Measurements from ENCODE around the gene USP22.
"Not testable (repeated sequence)": the region's sequence is repeated elsewhere in the genome, so short reads cannot be mapped to it uniquely, and the experiment has no call there.

Gene USP22

DNA sequence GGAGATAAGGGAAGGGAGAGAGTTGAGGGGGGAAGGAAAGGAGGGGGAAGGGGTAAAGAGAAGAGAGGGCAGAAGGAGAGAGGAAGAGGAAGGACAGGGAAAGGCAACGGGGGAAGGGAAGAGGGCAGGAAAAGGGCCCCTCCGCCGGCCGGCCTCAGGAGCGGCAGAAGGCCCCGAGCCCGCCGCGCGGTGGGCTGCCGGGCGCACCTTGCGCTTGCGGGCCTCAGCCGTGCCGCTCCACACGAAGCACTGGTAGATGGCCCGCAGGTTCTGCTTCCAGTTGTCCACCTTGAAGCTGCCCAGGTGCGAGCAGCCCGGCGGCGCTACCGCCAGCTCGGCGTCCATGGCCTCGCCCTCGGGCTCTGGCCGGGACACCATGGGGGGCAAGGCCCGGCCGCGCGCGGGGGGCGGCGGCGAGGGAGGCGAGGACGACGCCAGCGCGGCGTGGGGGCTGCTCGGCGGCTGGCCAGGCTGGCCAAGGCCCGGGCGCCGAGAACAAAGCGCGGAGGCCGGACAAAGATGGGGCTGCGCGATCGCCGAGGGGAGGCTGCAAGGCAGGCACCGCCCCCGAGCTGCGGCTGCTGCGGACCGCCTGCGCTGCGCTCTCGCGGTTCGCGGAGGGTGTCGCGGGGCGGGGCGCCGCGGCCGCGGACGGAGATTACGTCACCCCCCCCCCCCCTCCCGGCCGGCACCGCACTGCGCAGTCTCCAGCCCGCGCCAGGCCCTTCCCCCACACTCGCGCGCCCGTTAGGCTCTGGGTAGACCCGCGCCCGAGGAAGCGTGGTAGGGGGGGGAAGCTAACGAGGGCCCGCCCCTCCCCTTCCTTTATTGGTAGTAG, at the start of gene USP22:
Gene USP22 (minus strand): TSS at position 554 of the 838 bp plus-strand sequence. CDS start 176 bp downstream, at position 378.
- no peak for DNase-seq (ENCODE audit: low read depth)

GRCh38 chr17:21090902-21091618, 48.2 kb upstream of the USP22 start:
- no peak for DNase-seq (ENCODE audit: low read depth)

- no peak for DNase-seq (ENCODE audit: low read depth)
Measured at GRCh38 chr17:21089933-21090901, 47.4 kb upstream of the USP22 start.

DNA sequence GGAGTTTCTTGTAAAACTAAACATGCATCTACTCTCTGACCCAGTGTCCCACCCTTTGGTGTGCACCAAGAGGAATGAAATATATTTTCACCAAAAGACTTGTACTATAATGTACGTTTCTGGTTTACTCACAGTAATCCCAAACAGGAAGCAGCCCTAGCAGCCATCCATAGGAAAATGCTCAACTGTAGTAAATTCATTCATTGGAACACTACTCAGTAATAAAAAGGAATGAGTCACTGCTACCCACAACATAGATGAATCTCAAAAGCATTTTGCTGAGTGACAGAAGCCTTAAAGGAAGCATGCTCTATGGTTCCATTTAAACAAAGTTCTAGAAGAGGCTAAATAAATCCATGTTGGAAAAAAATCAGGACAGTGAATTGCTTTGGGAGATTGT, 46.3 kb upstream of the USP22 start:
- DNase-seq (ENCODE audit: low read depth): peak; percentile 36

DNA sequence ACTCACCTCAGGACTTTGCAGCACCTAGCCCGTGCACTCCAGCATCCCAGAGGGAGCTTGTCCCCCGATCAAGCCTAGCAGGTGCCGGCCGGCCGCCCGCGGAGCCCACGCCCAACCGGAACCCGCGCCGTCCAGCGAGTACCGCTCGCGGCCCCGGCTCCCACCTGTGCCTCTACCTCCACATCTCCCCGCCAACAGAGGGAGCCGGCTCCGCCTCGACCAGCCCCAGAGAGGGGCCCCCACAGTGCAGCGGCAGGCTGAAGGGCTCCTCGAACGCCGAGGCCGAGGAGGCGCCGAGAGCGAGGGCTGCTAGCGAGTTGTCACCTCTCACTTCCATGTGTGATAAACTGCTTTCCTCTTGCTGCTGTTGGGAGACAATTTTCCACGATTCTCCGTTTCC, 42.9 kb upstream of the USP22 start:
- DNase-seq (ENCODE audit: low read depth): no peak

DNA sequence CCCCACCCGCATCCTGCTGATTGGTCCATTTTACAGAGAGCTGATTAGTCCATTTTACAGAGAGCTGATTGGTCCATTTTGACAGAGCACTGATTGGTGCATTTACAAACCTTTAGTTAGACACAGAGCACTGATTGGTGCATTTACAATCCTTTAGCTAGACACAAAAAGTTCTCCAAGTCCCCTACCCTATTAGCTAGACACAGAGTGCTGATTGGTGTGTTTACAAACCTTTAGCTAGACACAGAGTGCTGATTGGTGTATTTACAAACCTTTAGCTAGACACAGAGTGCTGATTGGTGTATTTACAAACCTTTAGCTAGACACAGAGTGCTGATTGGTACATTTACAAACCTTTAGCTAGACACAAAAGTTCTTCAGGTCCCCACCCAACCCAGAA, 42.5 kb upstream of the USP22 start:
- not testable (repeated sequence) for DNase-seq (ENCODE audit: low read depth)

GRCh38 chr17:21082001-21082436, 39.2 kb upstream of the USP22 start:
- no peak for DNase-seq (ENCODE audit: low read depth)

DNA sequence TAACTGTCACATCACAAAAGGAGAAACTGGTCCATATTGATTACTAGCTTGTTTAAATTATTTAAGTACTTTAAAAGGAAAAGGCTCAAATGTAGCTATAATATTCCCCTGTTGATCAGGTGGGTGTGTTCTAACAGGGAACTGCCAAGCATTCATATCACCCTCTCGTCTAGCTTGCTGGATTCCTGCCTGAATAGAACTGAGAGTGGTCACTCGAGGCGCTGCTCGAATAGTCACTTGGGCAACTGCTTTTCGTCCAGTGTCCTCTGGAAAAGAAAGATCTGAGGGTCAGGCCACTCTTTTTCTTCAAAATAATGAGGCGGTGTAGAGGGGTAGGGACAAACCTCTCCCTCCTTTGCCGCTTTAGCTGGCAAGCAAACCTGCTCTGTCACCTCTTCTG, 36.4 kb upstream of the USP22 start:
- no peak for DNase-seq (ENCODE audit: low read depth)

DNA sequence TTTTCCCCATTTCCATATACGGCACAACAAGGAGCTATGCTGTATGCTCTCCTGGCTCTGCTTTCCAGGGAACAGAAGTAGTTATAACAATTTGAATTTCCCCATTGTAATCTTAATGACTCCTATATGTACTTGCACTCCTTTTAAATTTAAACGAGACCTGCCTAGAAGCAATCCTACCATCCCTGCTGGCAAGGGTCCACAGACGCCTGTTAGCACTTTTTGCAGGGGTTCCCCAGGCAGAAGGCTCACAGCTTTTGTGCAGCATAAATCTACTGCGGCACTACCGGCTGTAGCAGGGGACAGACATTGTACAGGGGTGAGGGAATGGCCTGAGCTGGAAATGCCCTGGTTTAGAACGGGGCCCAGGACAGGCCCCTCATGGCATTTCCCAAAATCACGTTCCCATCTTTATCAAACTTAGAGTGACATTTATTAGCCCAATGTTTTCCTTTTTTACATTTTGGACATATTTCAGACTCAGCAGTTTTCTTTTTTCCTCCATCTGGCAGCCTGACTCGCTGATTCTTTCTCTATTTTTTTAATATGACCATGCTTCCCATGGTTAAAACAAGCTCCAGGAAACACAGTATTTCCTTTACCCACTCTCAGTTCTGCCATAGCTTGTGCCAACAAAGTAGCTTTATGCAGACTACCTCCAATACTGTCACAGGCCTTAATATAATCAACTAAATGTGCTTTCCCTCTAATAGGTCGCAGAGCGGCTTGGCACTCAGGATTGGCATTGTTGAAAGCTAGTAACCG, 35.4 kb upstream of the USP22 start:
- DNase-seq (ENCODE audit: low read depth): no peak

DNA sequence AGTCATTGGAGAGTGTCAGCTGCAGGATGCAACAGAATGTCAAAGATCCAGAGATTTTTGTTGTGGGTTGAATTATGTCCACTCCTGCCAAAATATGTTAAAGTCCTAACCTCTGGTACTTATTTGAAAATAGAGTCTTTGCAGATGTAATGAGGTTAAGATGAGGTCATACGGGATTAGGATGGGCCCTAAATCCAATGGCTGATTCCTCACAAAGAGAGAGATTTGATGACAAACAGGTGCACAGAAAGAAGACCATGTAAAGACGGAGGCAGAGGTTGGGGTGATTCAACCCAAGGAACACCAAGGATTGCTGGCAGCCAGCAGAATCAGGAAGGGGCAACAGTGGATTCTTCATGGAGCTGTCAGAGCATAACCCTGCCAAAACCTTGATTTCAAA, 34.5 kb upstream of the USP22 start:
- DNase-seq (ENCODE audit: low read depth): no peak

- no peak for DNase-seq (ENCODE audit: low read depth)
Measured at GRCh38 chr17:21076242-21076641, 33.4 kb upstream of the USP22 start.

GRCh38 chr17:21075739-21076085, 32.9 kb upstream of the USP22 start:
- no peak for DNase-seq (ENCODE audit: low read depth)

DNA sequence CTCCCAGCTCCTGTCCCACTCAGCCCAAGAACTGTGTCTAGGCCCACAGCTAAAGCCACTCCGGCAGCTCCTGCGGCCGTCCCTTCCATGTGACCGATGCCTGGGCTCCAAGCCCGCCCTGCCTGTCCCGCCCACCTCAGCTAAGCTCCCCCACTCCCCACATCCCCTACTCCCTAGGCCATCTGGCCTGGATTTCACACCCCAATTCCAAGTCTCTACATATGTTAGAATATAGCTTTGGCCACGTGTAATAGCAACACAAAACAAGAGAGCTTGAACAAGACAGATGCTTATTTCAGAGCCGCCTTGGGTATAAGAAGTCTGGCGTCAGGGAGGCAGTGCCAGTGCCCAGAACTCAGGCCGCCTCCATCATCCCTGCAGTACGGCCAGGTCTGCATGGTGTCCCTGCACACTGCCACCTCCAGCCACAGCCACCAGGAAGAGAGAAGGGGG, 30.0 kb upstream of the USP22 start:
- DNase-seq (ENCODE audit: low read depth): no peak

- DNase-seq (ENCODE audit: low read depth): no peak
Measured at GRCh38 chr17:21066394-21066793, 23.6 kb upstream of the USP22 start.

- no peak for DNase-seq (ENCODE audit: low read depth)
Measured at GRCh38 chr17:21061971-21062526, 19.2 kb upstream of the USP22 start.

- no peak for DNase-seq (ENCODE audit: low read depth)
Measured at GRCh38 chr17:21061158-21061835, 18.5 kb upstream of the USP22 start.

DNA sequence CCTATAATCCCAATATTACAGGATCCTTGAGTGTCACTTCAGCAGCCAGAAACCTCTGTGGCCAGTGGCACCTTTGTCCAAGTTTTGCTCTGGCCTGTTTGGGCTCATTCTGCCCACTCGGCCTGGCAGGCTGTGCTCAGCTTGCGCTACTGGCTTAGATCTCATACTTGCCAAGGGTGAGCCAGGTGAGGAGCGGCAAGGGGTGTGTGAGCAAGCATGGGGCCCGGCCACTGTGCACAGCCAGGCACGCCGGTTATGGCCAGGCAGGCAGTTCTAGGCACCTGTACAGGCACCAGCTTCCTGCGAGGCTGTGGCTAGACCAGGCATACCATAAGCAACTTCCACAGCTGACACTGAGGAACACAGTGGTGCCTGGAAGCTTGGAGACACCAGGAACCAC, 16.9 kb upstream of the USP22 start:
- no peak for DNase-seq (ENCODE audit: low read depth)

GRCh38 chr17:21058098-21058893, 15.5 kb upstream of the USP22 start:
- no peak for DNase-seq (ENCODE audit: low read depth)

- DNase-seq (ENCODE audit: low read depth): not testable (repeated sequence)
Measured at GRCh38 chr17:21053056-21053455, 10.2 kb upstream of the USP22 start.

DNA sequence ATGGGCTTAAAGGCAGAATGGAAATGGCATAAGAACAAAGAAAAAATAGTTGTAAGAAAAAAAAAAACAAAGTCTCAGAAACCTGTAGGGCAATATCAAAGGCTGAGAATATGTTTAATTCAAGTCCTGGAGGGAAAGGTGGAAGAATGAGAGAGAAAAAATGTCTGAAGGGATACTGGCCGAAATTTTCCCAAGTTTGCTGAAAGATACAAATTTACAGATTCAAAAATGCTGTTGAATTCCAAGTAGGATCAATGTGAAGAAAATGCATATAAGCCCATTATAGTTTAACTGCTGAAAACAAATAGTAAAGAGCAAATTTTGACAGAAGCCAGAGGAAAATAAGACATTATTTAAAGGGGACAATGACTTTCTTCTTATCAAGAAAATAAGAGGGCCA, 6.6 kb upstream of the USP22 start:
- no peak for DNase-seq (ENCODE audit: low read depth)
